ENCODE measurements around the gene CREB3L4. TPM values are rescaled to one million over a fixed set of nuclear protein-coding genes. Genes with fewer than 3 reads are reported as not detected.

The CREB3L4 gene
- total and polyA plus RNA-seq, 11 donors: 2.5 to 7.2 (median 4.7) TPM

GRCh38 chr1:153958961-153959260, 8.8 kb upstream of the CREB3L4 start:
- no peak for TF ChIP-seq POLR2A (IDR thresholded peaks at IDR 0.05)
- TF ChIP-seq, protein P1, sequence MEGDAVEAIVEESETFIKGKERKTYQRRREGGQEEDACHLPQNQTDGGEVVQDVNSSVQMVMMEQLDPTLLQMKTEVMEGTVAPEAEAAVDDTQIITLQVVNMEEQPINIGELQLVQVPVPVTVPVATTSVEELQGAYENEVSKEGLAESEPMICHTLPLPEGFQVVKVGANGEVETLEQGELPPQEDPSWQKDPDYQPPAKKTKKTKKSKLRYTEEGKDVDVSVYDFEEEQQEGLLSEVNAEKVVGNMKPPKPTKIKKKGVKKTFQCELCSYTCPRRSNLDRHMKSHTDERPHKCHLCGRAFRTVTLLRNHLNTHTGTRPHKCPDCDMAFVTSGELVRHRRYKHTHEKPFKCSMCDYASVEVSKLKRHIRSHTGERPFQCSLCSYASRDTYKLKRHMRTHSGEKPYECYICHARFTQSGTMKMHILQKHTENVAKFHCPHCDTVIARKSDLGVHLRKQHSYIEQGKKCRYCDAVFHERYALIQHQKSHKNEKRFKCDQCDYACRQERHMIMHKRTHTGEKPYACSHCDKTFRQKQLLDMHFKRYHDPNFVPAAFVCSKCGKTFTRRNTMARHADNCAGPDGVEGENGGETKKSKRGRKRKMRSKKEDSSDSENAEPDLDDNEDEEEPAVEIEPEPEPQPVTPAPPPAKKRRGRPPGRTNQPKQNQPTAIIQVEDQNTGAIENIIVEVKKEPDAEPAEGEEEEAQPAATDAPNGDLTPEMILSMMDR (IDR thresholded peaks at IDR 0.05): no peak
- no peaks in the 10 kb centered on the region for H3K9me3 ChIP-seq
- peaks cover 10 to 76% (median 56%) of the 10 kb centered on the region in 12 donors for H3K4me1 ChIP-seq
- DNase-seq (peak in 1 of 5 donors; percentile 65), ATAC-seq (no peak)
- peak overlapping the region in 10 of 12 donors; percentile 83 to 100 (median 94) for H3K4me3 ChIP-seq
- H3K27me3 ChIP-seq: no peaks in the 10 kb centered on the region
- intact Hi-C loops (cut with DNase I): loop anchor here in 3 of 10 donors (1.0 to 10.0 kb wide), 3 partner anchors 13 to 164 kb away; partner anchors contain the start of genes DENND4B (in 1 of the 3) and GATAD2B (in 1 of the 3)
- 12 to 18% (median 16%) methylated on average over 4 of the region's 4 CpGs for WGBS, 4 donors
- peaks cover 0 to 35% (median 23%) of the 10 kb centered on the region in 9 donors for H3K36me3 ChIP-seq
- peak overlapping the region; percentile 51 to 99 (median 93) for H3K27ac ChIP-seq

- intact Hi-C loops (cut with DNase I): loop anchor here in 2 of 10 donors (5.0 to 10.0 kb wide), 2 partner anchors 37 to 165 kb away; partner anchors contain the start of gene GATAD2B (in 1 of the 2)
- H3K4me3 ChIP-seq: peak overlapping the region in 4 of 12 donors; percentile 93 to 100 (median 96)
Measured at GRCh38 chr1:153959454-153959853, 8.2 kb upstream of the CREB3L4 start.

DNA sequence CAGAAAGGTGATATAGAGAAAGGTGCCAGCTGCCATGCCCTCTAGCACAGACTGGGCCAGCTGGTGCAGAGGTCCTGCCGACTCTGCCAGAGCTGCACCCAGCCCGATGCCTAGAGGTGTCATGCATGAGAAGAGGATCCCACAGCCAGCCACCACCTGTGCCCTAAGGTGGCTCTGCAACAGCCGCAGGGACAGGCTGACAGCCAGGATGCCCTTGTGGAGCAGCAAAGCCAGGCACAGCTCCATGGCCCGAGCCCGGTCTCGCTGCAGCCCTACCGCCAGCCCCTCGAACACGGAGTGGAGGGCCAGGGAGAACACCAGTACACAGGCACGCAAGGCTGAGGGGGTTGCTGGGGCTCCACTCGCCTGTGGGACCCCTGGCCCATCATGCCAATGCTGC, 7.5 kb upstream of the CREB3L4 start:
- DNase-seq: no peak
- TF ChIP-seq POLR2A (IDR thresholded peaks at IDR 0.05): no peak
- TF ChIP-seq, protein P1 (IDR thresholded peaks at IDR 0.05): no peak
- Histone ChIP-seq H3K36me3 (peaks cover 0 to 24% (median 13%) of the 10 kb centered on the region in 9 donors), H3K4me1 (peaks cover 10 to 84% (median 63%) of the 10 kb centered on the region in 12 donors), H3K4me3 (no peak overlapping the region), H3K27ac (peak overlapping the region in 11 of 12 donors; percentile 51 to 99 (median 93)), H3K9me3 (no peaks in the 10 kb centered on the region), H3K27me3 (no peaks in the 10 kb centered on the region)
- 81 to 94% (median 91%) methylated on average over 10 to 11 of the region's 11 CpGs; no CpG with 5 or more reads in 1 of the 4 donors for WGBS, 4 donors
- intact Hi-C loops (cut with DNase I): no loop called here
- no peak for ATAC-seq

More at GRCh38 chr1:153959454-153959853, 8.2 kb upstream of the CREB3L4 start:
- Histone ChIP-seq H3K36me3 (peaks cover 0 to 30% (median 18%) of the 10 kb centered on the region in 9 donors), H3K4me1 (peaks cover 10 to 80% (median 61%) of the 10 kb centered on the region in 12 donors), H3K9me3 (no peaks in the 10 kb centered on the region), H3K27ac (peak overlapping the region; percentile 51 to 99 (median 93)), H3K27me3 (no peaks in the 10 kb centered on the region)
- DNase-seq (no peak), ATAC-seq (no peak)
- TF ChIP-seq POLR2A (IDR thresholded peaks at IDR 0.05): no peak
- TF ChIP-seq, protein P1 (IDR thresholded peaks at IDR 0.05): no peak
- WGBS, 4 donors: 42 to 51% (median 46%) methylated on average over 3 of the region's 3 CpGs

GRCh38 chr1:153961421-153961820, 6.3 kb upstream of the CREB3L4 start:
- peak overlapping the region in 4 of 12 donors; percentile 69 to 88 (median 72) for H3K4me3 ChIP-seq
- no peak for DNase-seq
- peak overlapping the region in 6 of 12 donors; percentile 3 to 99 (median 94) for H3K27ac ChIP-seq
- H3K36me3 ChIP-seq: peaks cover 0 to 24% (median 13%) of the 10 kb centered on the region in 9 donors
- no peak for ATAC-seq
- TF ChIP-seq, protein P1 (IDR thresholded peaks at IDR 0.05): no peak
- TF ChIP-seq POLR2A (IDR thresholded peaks at IDR 0.05): no peak
- no peaks in the 10 kb centered on the region for H3K27me3 ChIP-seq
- no peaks in the 10 kb centered on the region for H3K9me3 ChIP-seq
- H3K4me1 ChIP-seq: peaks cover 10 to 84% (median 58%) of the 10 kb centered on the region in 12 donors
- intact Hi-C loops (cut with DNase I): no loop called here
- WGBS, 4 donors: 77 to 81% (median 80%) methylated on average over 4 of the region's 4 CpGs
